Caco-2 (cell line): ENCODE measurements around the gene PSMB3. TPM values are rescaled to one million over a fixed set of nuclear protein-coding genes. Genes with fewer than 3 reads are reported as not detected.
"Not testable (repeated sequence)": the region's sequence is repeated elsewhere in the genome, so short reads cannot be mapped to it uniquely, and the experiment has no call there.

ENCODE experiments used
- BruUV-seq: library from RNA; stranded (reverse); fragments of 400-500 nt; replicated peaks from 2 replicates; lab custom pipeline; 2021; lab: Mats Ljungman, UMichigan
- CTCF ChIA-PET: fragments of 300-600 bp; sonication (Branson Sonifier 250); formaldehyde crosslinking; loops from one replicate; lab custom pipeline; 2022; ENCODE audit warnings: antibody characterized with exemption; lab: Charles Lee
- POLR2A ChIA-PET: fragments of 300-600 bp; sonication (Branson Sonifier 250); formaldehyde crosslinking; loops from one replicate; lab custom pipeline; 2022; ENCODE audit warnings: antibody characterized with exemption; lab: Charles Lee
- DNase-seq, 2 experiments: peaks; one replicate each; pipeline versions ENCODE4 v3.0.0 to v3.0.0-alpha.2; 2020 to 2022
- H3K27me3 ChIP-seq: replicated peaks from 2 replicates; pipeline ENCODE4 v1.6.0; 2011; ENCODE audit warnings: low read length; ENCODE audit not compliant: control insufficient read depth, insufficient read depth
- H3K36me3 ChIP-seq: 2 replicates; pipeline ENCODE4 v1.5.1; 2011; ENCODE audit warnings: low read length; ENCODE audit not compliant: control insufficient read depth, insufficient read depth
- H3K4me1 ChIP-seq: fragments of 250-450 bp; sonication (Bioruptor Pico); 2 replicates; pipeline ENCODE4 v1.5.1; 2020; ENCODE audit warnings: mild to moderate bottlenecking
- H3K4me3 ChIP-seq: 2 replicates; pipeline ENCODE4 v1.5.1; 2011; ENCODE audit warnings: low read depth, mild to moderate bottlenecking, control low read depth, low read length
- H3K9me3 ChIP-seq: fragments of 250-450 bp; sonication (Bioruptor Pico); 2 replicates; pipeline ENCODE4 v1.5.1; 2020; ENCODE audit warnings: mild to moderate bottlenecking, moderate library complexity
- H3K27ac Mint-ChIP-seq: one replicate; pipeline ENCODE4 v1.8.0; 2022; ENCODE audit warnings: mixed read lengths; ENCODE audit not compliant: unreplicated experiment
- H3K27me3 Mint-ChIP-seq: one replicate; pipeline ENCODE4 v1.8.0; 2022; ENCODE audit warnings: mixed read lengths; ENCODE audit not compliant: insufficient read depth, unreplicated experiment
- H3K36me3 Mint-ChIP-seq: one replicate; pipeline ENCODE4 v1.8.0; 2022; ENCODE audit warnings: mild to moderate bottlenecking, mixed read lengths; ENCODE audit not compliant: insufficient read depth, unreplicated experiment
- H3K4me1 Mint-ChIP-seq: one replicate; pipeline ENCODE4 v1.8.0; 2022; ENCODE audit warnings: low read depth, mixed read lengths; ENCODE audit not compliant: unreplicated experiment
- H3K4me3 Mint-ChIP-seq: one replicate; pipeline ENCODE4 v1.8.0; 2022; ENCODE audit warnings: mild to moderate bottlenecking, moderate library complexity, mixed read lengths; ENCODE audit not compliant: unreplicated experiment
- H3K9me3 Mint-ChIP-seq: one replicate; pipeline ENCODE4 v1.8.0; 2022; ENCODE audit warnings: mixed read lengths; ENCODE audit not compliant: unreplicated experiment
- CTCF ChIP-seq, 2 experiments: fragments of 200-600 bp in 1 of 2; IDR thresholded peaks; 1 replicate in 1 of 2; 2 replicates in 1 of 2; pipeline versions ENCODE4 v1.5.1 to v1.8.0; 2011 to 2022; ENCODE audit warnings: antibody characterized with exemption in 1 of 2, control low read depth in 1 of 2, inconsistent platforms in 1 of 2, low read depth in 1 of 2, low read length in 1 of 2, mild to moderate bottlenecking in 1 of 2, moderate library complexity in 1 of 2; ENCODE audit not compliant: insufficient read depth in 1 of 2, severe bottlenecking in 1 of 2, unreplicated experiment in 1 of 2
- intact Hi-C: fragments of 100-400 bp; cut with micrococcal nuclease; formaldehyde crosslinking; loops from one replicate; pipeline ENCODE4 v1.10.0; 2022; ENCODE audit not compliant: unreplicated experiment
- total RNA-seq: library from RNA; stranded (reverse); gene quantifications from 2 replicates; pipeline ENCODE4 v1.2.3, GENCODE V29; 2022

PSMB3 gene
- total RNA-seq, 1 experiment from 2014 or later, result 427 TPM

DNA sequence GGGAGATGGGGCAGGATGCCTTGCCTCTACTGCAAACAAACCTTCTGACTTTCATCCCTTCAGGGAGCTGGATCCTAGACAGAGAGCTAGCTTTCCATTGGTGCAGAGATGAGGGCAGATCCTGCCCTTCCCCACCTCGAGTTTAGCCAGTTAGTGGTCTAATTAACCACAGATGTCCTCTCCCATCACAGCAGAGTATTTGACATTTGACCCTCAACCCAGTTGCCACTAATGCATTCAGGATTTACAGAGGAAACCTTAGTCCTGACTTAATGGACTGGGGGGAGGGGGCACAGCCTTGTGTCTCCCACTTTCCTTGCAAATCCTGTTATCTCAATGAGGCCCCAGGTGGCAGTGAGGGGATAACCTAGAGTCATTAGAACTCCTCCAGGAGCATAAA, 36.6 kb downstream of the PSMB3 start:
- no peak for TF ChIP-seq CTCF (IDR thresholded peaks at IDR 0.05; ENCODE audit: insufficient read depth in 1 of 2, low read depth in 1 of 2, low read length in 1 of 2, severe bottlenecking in 1 of 2, unreplicated experiment in 1 of 2)

DNA sequence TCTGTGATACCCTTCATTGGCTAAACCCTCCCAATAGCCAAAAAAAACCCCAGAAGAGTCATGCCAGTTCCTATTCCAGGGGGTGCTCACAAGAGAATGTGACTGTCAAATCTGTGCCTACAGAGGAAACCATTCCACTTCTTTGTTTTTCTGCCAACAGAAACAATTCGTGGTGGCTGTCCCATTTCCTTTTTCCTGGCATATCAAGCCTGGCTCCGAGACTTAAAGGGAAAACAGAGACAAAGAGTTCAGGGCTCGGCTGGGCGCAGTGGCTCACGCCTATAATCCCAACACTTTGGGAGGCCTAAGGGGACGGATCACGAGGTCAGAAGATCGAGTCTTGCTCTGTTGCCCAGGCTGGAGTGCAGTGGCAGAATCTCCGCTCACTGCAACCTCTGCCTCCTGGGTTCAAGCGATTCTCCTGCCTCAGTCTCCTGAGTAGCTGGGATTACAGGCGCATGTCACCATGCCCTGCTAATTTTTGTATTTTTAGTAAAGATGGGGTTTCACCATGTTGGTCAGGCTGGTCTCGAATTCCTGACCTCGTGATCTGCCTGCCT, 37.7 kb downstream of the PSMB3 start:
- H3K9me3 ChIP-seq, H3K27ac Mint-ChIP-seq, H3K9me3 Mint-ChIP-seq, H3K36me3 ChIP-seq, POLR2A ChIA-PET, DNase-seq, H3K27me3 ChIP-seq, H3K27me3 Mint-ChIP-seq, BruUV-seq, H3K4me1 ChIP-seq, H3K4me3 ChIP-seq, CTCF ChIA-PET, H3K4me3 Mint-ChIP-seq, intact Hi-C loops, H3K4me1 Mint-ChIP-seq: not testable (repeated sequence)
- H3K36me3 Mint-ChIP-seq, result peaks cover 23% of the 10 kb centered on the region

More for the DNA sequence above, 36.6 kb downstream of the PSMB3 start:
- ChIA-PET POLR2A (no interaction called here), CTCF (no interaction called here)
- Histone ChIP-seq H3K27me3 (no peaks in the 10 kb centered on the region; the same call in 1 of the 2 replicates), H3K9me3 (no peaks in the 10 kb centered on the region), H3K4me3 (no peak overlapping the region), H3K4me1 (no peaks in the 10 kb centered on the region), H3K36me3 (peaks cover 2% of the 10 kb centered on the region)
- H3K36me3 Mint-ChIP-seq, result peaks cover 25% of the 10 kb centered on the region
- H3K4me3 Mint-ChIP-seq, result no peak overlapping the region
- H3K27me3 Mint-ChIP-seq, result no peaks in the 10 kb centered on the region
- no TSS peak for BruUV-seq
- H3K27ac Mint-ChIP-seq, result no peak overlapping the region
- intact Hi-C loops, result no loop called here
- peaks cover 3% of the 10 kb centered on the region for H3K4me1 Mint-ChIP-seq
- no peak for DNase-seq
- H3K9me3 Mint-ChIP-seq, result no peaks in the 10 kb centered on the region

- ChIA-PET POLR2A (no interaction called here), CTCF (no interaction called here)
- BruUV-seq, result no TSS peak
- Histone ChIP-seq H3K36me3 (peaks cover 2% of the 10 kb centered on the region), H3K27me3 (no peaks in the 10 kb centered on the region), H3K4me1 (no peaks in the 10 kb centered on the region), H3K4me3 (no peak overlapping the region), H3K9me3 (no peaks in the 10 kb centered on the region)
- no peak for TF ChIP-seq CTCF (IDR thresholded peaks at IDR 0.05; ENCODE audit: insufficient read depth in 1 of 2, low read depth in 1 of 2, low read length in 1 of 2, severe bottlenecking in 1 of 2, unreplicated experiment in 1 of 2)
- peaks cover 30% of the 10 kb centered on the region for H3K36me3 Mint-ChIP-seq
- no peak overlapping the region for H3K27ac Mint-ChIP-seq
- H3K9me3 Mint-ChIP-seq, result no peaks in the 10 kb centered on the region
- no peak for DNase-seq
- intact Hi-C loops, result no loop called here
- no peak overlapping the region for H3K4me3 Mint-ChIP-seq
- H3K27me3 Mint-ChIP-seq, result no peaks in the 10 kb centered on the region
- peaks cover 5% of the 10 kb centered on the region for H3K4me1 Mint-ChIP-seq
These were observed 38.6 kb downstream of the PSMB3 start for GRCh38 chr17:38791162-38791561.
